WTC11 (cell line): Measurements from ENCODE around the gene FANCM. TPM values are rescaled to one million over a fixed set of nuclear protein-coding genes. Genes with fewer than 3 reads are reported as not detected.

ENCODE experiments used
- CBFB ChIP-seq: sonication (generic); formaldehyde crosslinking; IDR thresholded peaks from 2 replicates; pipeline ENCODE4 v1.8.1; 2022; ENCODE audit warnings: mild to moderate bottlenecking, low read depth, missing genetic modification reagents
- ELF4 ChIP-seq: sonication (generic); formaldehyde crosslinking; IDR thresholded peaks from 2 replicates; pipeline ENCODE4 v1.8.1; 2022; ENCODE audit warnings: low read depth, mild to moderate bottlenecking, moderate library complexity, missing genetic modification reagents
- GRHL2 ChIP-seq: fragments of 250-450 bp; sonication (Bioruptor Pico); IDR thresholded peaks from 2 replicates; pipeline ENCODE4 v1.8.0; 2022; ENCODE audit warnings: mild to moderate bottlenecking, moderate library complexity; ENCODE audit not compliant: insufficient replicate concordance, severe bottlenecking
- HMGA2 ChIP-seq: fragments of 250-450 bp; sonication (Bioruptor Pico); IDR thresholded peaks from 2 replicates; pipeline ENCODE4 v1.4.0; 2021; ENCODE audit warnings: mild to moderate bottlenecking, moderate library complexity
- NFATC4 ChIP-seq: fragments of 250-450 bp; sonication (Bioruptor Pico); IDR thresholded peaks from 2 replicates; pipeline ENCODE4 v1.9.0; 2021; ENCODE audit warnings: mild to moderate bottlenecking
- OVOL2 ChIP-seq: fragments of 250-450 bp; sonication (Bioruptor Pico); IDR thresholded peaks from 2 replicates; pipeline ENCODE4 v1.9.0; 2021; ENCODE audit warnings: mild to moderate bottlenecking, borderline replicate concordance
- PRRX2 ChIP-seq: fragments of 250-450 bp; sonication (Bioruptor Pico); IDR thresholded peaks from 2 replicates; pipeline ENCODE4 v1.8.0; 2021; ENCODE audit warnings: mild to moderate bottlenecking
- RORB ChIP-seq: fragments of 250-450 bp; sonication (Bioruptor Pico); IDR thresholded peaks from 2 replicates; pipeline ENCODE4 v1.9.0; 2021; ENCODE audit warnings: mild to moderate bottlenecking
- SMAD3 ChIP-seq: sonication (generic); formaldehyde crosslinking; IDR thresholded peaks from 2 replicates; pipeline ENCODE4 v1.8.0; 2022; ENCODE audit warnings: missing genetic modification reagents, mild to moderate bottlenecking, borderline replicate concordance
- SMAD4 ChIP-seq: sonication (generic); formaldehyde crosslinking; IDR thresholded peaks from 2 replicates; pipeline ENCODE4 v1.8.0; 2022; ENCODE audit warnings: mild to moderate bottlenecking, missing genetic modification reagents
- SP1 ChIP-seq: sonication (generic); formaldehyde crosslinking; conservative IDR thresholded peaks from 2 replicates; pipeline ENCODE4 v1.8.1; 2022; ENCODE audit warnings: missing genetic modification reagents
- ZNF121 ChIP-seq: sonication (generic); formaldehyde crosslinking; IDR thresholded peaks from 2 replicates; pipeline ENCODE4 v1.8.0; 2023; ENCODE audit warnings: missing genetic modification reagents
- ZNF138 ChIP-seq: sonication (generic); formaldehyde crosslinking; conservative IDR thresholded peaks from 2 replicates; pipeline ENCODE4 v1.8.1; 2022; ENCODE audit warnings: mild to moderate bottlenecking, moderate library complexity, missing genetic modification reagents
- total RNA-seq: library from RNA; stranded (reverse); gene quantifications from 3 replicates; pipeline ENCODE4 v1.2.3, GENCODE V29; 2021
- TF ChIP-seq, protein P1 (sequence below): sonication (generic); formaldehyde crosslinking; IDR thresholded peaks from 2 replicates; pipeline ENCODE4 v1.8.1; 2023; ENCODE audit warnings: mild to moderate bottlenecking, moderate library complexity, missing genetic modification reagents
- TF ChIP-seq, protein P2 (sequence below): fragments of 250-450 bp; sonication (Bioruptor Pico); IDR thresholded peaks from 2 replicates; pipeline ENCODE4 v1.8.0; 2021; ENCODE audit warnings: mild to moderate bottlenecking
- TF ChIP-seq, protein P3 (sequence below): sonication (generic); formaldehyde crosslinking; IDR thresholded peaks from 2 replicates; pipeline ENCODE4 v1.8.0; 2023; ENCODE audit warnings: missing genetic modification reagents
- TF ChIP-seq, protein P4 (sequence below): sonication (generic); formaldehyde crosslinking; IDR thresholded peaks from 2 replicates; pipeline ENCODE4 v1.8.1; 2022; ENCODE audit warnings: low read depth, missing genetic modification reagents, borderline replicate concordance
- TF ChIP-seq, protein P5 (sequence below): sonication (generic); formaldehyde crosslinking; IDR thresholded peaks from 2 replicates; pipeline ENCODE4 v1.8.0; 2022; ENCODE audit warnings: missing genetic modification reagents
- TF ChIP-seq, protein P6 (sequence below): fragments of 250-450 bp; sonication (Bioruptor Pico); conservative IDR thresholded peaks from 2 replicates; pipeline ENCODE4 v1.9.0; 2021; ENCODE audit warnings: mild to moderate bottlenecking
- TF ChIP-seq, protein P7 (sequence below): fragments of 250-450 bp; sonication (Bioruptor Pico); IDR thresholded peaks from 2 replicates; pipeline ENCODE4 v1.9.0; 2021; ENCODE audit warnings: moderate library complexity, mild to moderate bottlenecking, inconsistent platforms, borderline replicate concordance
- TF ChIP-seq, protein P8 (sequence below): sonication (generic); formaldehyde crosslinking; IDR thresholded peaks from 2 replicates; pipeline ENCODE4 v1.8.0; 2022; ENCODE audit warnings: mild to moderate bottlenecking, missing genetic modification reagents

The FANCM gene
- total RNA-seq, 1 experiment from 2014 or later: 12.9 TPM

DNA sequence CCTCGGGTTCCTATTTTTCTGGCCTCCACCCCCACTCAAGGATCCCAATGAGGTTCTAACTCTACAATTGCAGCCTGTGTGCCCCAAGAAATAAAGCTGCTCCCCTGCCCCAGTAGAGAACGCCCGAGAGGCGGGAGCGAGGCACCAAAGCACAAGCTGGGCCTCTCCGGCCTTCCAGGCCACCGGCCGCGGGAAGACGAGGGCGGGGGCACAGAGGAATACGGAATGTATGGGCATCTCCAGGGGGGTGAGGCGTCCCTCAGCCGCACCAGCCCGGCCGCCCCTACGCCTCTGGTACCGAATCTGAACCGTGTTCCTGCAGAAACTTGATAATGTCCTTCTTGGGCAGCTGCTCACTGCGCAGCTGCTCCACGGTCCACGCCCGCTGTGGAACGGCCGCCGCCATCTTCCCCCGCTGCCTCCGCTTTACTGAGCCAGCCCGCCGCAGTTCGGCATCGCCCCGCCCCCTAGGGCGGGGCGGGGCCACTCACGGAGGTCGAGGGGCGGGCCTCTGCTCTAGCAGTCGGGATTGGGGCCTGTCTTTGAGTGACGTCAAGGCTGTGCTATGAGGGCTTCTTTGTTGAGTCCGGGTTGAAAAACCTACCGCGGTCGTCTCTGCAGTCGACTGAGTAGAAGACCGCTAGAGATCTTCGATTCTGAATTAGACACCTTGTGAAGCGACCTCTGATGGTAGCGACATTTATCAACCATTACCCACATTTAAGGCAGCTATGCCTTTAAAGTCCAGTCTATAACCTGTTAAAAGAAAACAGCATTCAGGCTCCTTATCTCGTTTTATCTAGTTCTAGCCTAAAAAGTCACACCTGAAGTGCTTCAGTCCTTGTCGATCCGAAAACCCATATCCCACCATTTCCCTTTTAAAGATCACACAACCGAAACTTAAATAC lies 1.4 kb upstream of the FANCM start, which contains the start of gene FKBP3 (continued):
- TF ChIP-seq, protein P1, sequence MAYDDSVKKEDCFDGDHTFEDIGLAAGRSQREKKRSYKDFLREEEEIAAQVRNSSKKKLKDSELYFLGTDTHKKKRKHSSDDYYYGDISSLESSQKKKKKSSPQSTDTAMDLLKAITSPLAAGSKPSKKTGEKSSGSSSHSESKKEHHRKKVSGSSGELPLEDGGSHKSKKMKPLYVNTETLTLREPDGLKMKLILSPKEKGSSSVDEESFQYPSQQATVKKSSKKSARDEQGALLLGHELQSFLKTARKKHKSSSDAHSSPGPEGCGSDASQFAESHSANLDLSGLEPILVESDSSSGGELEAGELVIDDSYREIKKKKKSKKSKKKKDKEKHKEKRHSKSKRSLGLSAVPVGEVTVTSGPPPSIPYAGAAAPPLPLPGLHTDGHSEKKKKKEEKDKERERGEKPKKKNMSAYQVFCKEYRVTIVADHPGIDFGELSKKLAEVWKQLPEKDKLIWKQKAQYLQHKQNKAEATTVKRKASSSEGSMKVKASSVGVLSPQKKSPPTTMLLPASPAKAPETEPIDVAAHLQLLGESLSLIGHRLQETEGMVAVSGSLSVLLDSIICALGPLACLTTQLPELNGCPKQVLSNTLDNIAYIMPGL (CRISPR knock-in tag): peak; percentile 85
- TF ChIP-seq, protein P2, sequence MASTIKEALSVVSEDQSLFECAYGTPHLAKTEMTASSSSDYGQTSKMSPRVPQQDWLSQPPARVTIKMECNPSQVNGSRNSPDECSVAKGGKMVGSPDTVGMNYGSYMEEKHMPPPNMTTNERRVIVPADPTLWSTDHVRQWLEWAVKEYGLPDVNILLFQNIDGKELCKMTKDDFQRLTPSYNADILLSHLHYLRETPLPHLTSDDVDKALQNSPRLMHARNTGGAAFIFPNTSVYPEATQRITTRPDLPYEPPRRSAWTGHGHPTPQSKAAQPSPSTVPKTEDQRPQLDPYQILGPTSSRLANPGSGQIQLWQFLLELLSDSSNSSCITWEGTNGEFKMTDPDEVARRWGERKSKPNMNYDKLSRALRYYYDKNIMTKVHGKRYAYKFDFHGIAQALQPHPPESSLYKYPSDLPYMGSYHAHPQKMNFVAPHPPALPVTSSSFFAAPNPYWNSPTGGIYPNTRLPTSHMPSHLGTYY: no peak
- no peak for TF ChIP-seq ZNF121
- TF ChIP-seq GRHL2 (CRISPR knock-in tag): no peak
- TF ChIP-seq SP1 (CRISPR knock-in tag): peak; percentile 64
- TF ChIP-seq SMAD3 (CRISPR knock-in tag): no peak
- TF ChIP-seq, protein P3, sequence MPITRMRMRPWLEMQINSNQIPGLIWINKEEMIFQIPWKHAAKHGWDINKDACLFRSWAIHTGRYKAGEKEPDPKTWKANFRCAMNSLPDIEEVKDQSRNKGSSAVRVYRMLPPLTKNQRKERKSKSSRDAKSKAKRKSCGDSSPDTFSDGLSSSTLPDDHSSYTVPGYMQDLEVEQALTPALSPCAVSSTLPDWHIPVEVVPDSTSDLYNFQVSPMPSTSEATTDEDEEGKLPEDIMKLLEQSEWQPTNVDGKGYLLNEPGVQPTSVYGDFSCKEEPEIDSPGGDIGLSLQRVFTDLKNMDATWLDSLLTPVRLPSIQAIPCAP (CRISPR knock-in tag): no peak
- TF ChIP-seq OVOL2: no peak
- no peak for TF ChIP-seq HMGA2
- TF ChIP-seq PRRX2 (CRISPR knock-in tag): no peak
- TF ChIP-seq CBFB: no peak
- TF ChIP-seq ZNF138: no peak
- TF ChIP-seq ELF4: no peak
- TF ChIP-seq, protein P4, sequence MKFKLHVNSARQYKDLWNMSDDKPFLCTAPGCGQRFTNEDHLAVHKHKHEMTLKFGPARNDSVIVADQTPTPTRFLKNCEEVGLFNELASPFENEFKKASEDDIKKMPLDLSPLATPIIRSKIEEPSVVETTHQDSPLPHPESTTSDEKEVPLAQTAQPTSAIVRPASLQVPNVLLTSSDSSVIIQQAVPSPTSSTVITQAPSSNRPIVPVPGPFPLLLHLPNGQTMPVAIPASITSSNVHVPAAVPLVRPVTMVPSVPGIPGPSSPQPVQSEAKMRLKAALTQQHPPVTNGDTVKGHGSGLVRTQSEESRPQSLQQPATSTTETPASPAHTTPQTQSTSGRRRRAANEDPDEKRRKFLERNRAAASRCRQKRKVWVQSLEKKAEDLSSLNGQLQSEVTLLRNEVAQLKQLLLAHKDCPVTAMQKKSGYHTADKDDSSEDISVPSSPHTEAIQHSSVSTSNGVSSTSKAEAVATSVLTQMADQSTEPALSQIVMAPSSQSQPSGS (CRISPR knock-in tag): no peak
- TF ChIP-seq, protein P5, sequence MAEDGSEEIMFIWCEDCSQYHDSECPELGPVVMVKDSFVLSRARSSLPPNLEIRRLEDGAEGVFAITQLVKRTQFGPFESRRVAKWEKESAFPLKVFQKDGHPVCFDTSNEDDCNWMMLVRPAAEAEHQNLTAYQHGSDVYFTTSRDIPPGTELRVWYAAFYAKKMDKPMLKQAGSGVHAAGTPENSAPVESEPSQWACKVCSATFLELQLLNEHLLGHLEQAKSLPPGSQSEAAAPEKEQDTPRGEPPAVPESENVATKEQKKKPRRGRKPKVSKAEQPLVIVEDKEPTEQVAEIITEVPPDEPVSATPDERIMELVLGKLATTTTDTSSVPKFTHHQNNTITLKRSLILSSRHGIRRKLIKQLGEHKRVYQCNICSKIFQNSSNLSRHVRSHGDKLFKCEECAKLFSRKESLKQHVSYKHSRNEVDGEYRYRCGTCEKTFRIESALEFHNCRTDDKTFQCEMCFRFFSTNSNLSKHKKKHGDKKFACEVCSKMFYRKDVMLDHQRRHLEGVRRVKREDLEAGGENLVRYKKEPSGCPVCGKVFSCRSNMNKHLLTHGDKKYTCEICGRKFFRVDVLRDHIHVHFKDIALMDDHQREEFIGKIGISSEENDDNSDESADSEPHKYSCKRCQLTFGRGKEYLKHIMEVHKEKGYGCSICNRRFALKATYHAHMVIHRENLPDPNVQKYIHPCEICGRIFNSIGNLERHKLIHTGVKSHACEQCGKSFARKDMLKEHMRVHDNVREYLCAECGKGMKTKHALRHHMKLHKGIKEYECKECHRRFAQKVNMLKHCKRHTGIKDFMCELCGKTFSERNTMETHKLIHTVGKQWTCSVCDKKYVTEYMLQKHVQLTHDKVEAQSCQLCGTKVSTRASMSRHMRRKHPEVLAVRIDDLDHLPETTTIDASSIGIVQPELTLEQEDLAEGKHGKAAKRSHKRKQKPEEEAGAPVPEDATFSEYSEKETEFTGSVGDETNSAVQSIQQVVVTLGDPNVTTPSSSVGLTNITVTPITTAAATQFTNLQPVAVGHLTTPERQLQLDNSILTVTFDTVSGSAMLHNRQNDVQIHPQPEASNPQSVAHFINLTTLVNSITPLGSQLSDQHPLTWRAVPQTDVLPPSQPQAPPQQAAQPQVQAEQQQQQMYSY (CRISPR knock-in tag): peak; percentile 11; the same call in 1 of the 2 replicates
- TF ChIP-seq, protein P6, sequence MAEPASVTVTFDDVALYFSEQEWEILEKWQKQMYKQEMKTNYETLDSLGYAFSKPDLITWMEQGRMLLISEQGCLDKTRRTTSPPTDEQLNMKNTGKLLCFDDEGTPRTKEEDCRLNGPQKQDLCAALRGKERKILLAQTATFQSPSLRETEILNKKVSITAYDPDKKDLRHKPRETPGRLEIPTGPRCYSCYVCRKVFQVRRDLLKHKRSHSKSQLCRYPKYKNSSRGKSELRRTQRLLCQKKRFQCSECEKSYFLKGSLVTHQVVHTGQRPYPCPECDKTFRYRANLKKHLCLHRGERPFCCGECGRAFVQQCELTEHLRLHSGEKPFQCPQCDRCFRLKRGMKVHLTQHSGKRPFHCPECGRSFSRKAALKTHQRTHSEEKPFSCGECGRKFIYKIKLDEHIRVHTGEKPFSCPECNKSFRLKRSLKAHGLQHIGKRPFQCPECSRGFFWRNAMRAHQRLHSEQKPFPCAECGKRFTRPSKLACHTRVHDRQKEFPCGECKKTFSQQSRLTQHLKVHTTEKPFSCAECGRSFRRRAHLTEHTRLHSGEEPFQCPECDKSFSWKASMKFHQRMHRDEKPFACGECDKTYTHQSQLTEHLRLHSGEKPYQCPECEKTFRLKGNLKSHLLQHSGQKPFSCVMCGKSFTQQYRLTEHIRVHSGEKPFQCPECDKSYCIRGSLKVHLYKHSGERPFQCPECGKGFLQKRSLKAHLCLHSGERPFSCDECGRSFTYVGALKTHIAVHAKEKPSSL (CRISPR knock-in tag): no peak
- TF ChIP-seq, protein P7, sequence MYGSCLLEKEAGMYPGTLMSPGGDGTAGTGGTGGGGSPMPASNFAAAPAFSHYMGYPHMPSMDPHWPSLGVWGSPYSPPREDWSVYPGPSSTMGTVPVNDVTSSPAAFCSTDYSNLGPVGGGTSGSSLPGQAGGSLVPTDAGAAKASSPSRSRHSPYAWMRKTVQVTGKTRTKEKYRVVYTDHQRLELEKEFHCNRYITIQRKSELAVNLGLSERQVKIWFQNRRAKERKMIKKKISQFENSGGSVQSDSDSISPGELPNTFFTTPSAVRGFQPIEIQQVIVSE (CRISPR knock-in tag): no peak
- TF ChIP-seq, protein P8, sequence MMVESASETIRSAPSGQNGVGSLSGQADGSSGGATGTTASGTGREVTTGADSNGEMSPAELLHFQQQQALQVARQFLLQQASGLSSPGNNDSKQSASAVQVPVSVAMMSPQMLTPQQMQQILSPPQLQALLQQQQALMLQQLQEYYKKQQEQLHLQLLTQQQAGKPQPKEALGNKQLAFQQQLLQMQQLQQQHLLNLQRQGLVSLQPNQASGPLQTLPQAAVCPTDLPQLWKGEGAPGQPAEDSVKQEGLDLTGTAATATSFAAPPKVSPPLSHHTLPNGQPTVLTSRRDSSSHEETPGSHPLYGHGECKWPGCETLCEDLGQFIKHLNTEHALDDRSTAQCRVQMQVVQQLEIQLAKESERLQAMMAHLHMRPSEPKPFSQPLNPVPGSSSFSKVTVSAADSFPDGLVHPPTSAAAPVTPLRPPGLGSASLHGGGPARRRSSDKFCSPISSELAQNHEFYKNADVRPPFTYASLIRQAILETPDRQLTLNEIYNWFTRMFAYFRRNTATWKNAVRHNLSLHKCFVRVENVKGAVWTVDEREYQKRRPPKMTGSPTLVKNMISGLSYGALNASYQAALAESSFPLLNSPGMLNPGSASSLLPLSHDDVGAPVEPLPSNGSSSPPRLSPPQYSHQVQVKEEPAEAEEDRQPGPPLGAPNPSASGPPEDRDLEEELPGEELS (CRISPR knock-in tag): peak; percentile 51; the same call in 1 of the 2 replicates
- no peak for TF ChIP-seq SMAD4 (CRISPR knock-in tag)
- TF ChIP-seq RORB: no peak
- no peak for TF ChIP-seq NFATC4 (CRISPR knock-in tag)
